ENCODE measurements around the gene TKT.

GRCh38 chr3:53195602-53196574 is 59.9 kb downstream of the TKT start:
- TF ChIP-seq CTCF (conservative IDR thresholded peaks at IDR 0.05) (peak; percentile 96), ZFX (IDR thresholded peaks at IDR 0.05) (no peak)
